Measurements from ENCODE around the gene TMEM59.
A peak's percentile ranks its signal among the peaks of the same experiment; 100 is the strongest.

Gene TMEM59

GRCh38 chr1:54069791-54070170 is 16.8 kb upstream of the TMEM59 start:
- no peak for TF ChIP-seq CTCF (IDR thresholded peaks at IDR 0.05; ENCODE audit: borderline replicate concordance, extremely low read depth, low read length, poor library complexity, severe bottlenecking)
- no peak for TF ChIP-seq EZH2 (IDR thresholded peaks at IDR 0.05; ENCODE audit: borderline replicate concordance, low read depth, low read length, severe bottlenecking)
- DNase-seq (no peak), ATAC-seq (ENCODE audit: insufficient read depth, low read depth) (peak; percentile 39; the same call in 1 of the 3 replicates)
- H3K36me3 ChIP-seq (ENCODE audit: insufficient read depth, low read length) = peaks cover 17% of the 10 kb centered on the region
- H3K27ac ChIP-seq (ENCODE audit: low read length) = no peak overlapping the region
- no peaks in the 10 kb centered on the region for H3K4me1 ChIP-seq (ENCODE audit: insufficient read depth, low read length)
- no peaks in the 10 kb centered on the region for H3K27me3 ChIP-seq (ENCODE audit: insufficient read depth, low read length, poor library complexity)
- H2AFZ ChIP-seq (ENCODE audit: low read depth, low read length) = no peak overlapping the region
- H3K9me3 ChIP-seq (ENCODE audit: insufficient read depth, low read length, severe bottlenecking) = peaks cover 4% of the 10 kb centered on the region
- H3K4me2 ChIP-seq (ENCODE audit: insufficient read depth, low read length) = no peak overlapping the region
- H4K20me1 ChIP-seq (ENCODE audit: insufficient read depth, low read length) = no peaks in the 10 kb centered on the region
- H3K4me3 ChIP-seq (ENCODE audit: low read depth in 1 of 2, low read length in 2 of 2) = no peak overlapping the region
- no peaks in the 10 kb centered on the region for H3K79me2 ChIP-seq (ENCODE audit: insufficient read depth, low read length)
- no peak overlapping the region for H3K9ac ChIP-seq (ENCODE audit: low read depth, low read length)

GRCh38 chr1:54064299-54064698 is 11.3 kb upstream of the TMEM59 start:
- Histone ChIP-seq H3K9ac (ENCODE audit: low read depth, low read length) (no peak overlapping the region), H3K36me3 (ENCODE audit: insufficient read depth, low read length) (no peaks in the 10 kb centered on the region), H3K27me3 (ENCODE audit: insufficient read depth, low read length, poor library complexity) (no peaks in the 10 kb centered on the region), H3K9me3 (ENCODE audit: insufficient read depth, low read length, severe bottlenecking) (no peaks in the 10 kb centered on the region), H3K4me3 (ENCODE audit: low read depth in 1 of 2, low read length in 2 of 2) (no peak overlapping the region), H2AFZ (ENCODE audit: low read depth, low read length) (no peak overlapping the region), H3K27ac (ENCODE audit: low read length) (no peak overlapping the region), H3K4me1 (ENCODE audit: insufficient read depth, low read length) (no peaks in the 10 kb centered on the region), H4K20me1 (ENCODE audit: insufficient read depth, low read length) (no peaks in the 10 kb centered on the region), H3K4me2 (ENCODE audit: insufficient read depth, low read length) (no peak overlapping the region), H3K79me2 (ENCODE audit: insufficient read depth, low read length) (no peaks in the 10 kb centered on the region)
- ATAC-seq (ENCODE audit: insufficient read depth, low read depth) (no peak), DNase-seq (no peak)
- TF ChIP-seq CTCF (IDR thresholded peaks at IDR 0.05; ENCODE audit: borderline replicate concordance, extremely low read depth, low read length, poor library complexity, severe bottlenecking) = no peak
- no peak for TF ChIP-seq EZH2 (IDR thresholded peaks at IDR 0.05; ENCODE audit: borderline replicate concordance, low read depth, low read length, severe bottlenecking)

DNA sequence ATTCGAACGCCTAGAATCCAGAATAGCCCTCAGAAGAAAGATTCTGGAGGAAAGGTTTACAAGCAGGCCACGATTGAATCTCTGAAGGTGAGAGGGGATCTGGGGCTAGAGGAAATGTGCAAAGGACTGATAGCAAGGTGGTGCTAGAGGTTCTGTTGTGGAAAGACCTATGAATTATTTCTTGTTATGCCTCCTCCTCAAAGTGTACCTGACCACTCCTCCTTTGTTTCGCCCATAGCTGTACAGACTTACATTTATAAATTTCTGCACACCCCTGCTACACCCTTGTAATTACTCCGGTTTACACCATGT is 1.4 kb upstream of the TMEM59 start:
- TF ChIP-seq CTCF (IDR thresholded peaks at IDR 0.05; ENCODE audit: borderline replicate concordance, extremely low read depth, low read length, poor library complexity, severe bottlenecking) (peak; percentile 31), EZH2 (IDR thresholded peaks at IDR 0.05; ENCODE audit: borderline replicate concordance, low read depth, low read length, severe bottlenecking) (no peak)
- Histone ChIP-seq H3K9ac (ENCODE audit: low read depth, low read length) (peak overlapping the region; percentile 64), H3K27me3 (ENCODE audit: insufficient read depth, low read length, poor library complexity) (no peaks in the 10 kb centered on the region), H3K27ac (ENCODE audit: low read length) (peak overlapping the region; percentile 77), H3K9me3 (ENCODE audit: insufficient read depth, low read length, severe bottlenecking) (no peaks in the 10 kb centered on the region), H3K4me1 (ENCODE audit: insufficient read depth, low read length) (peaks cover 36% of the 10 kb centered on the region), H2AFZ (ENCODE audit: low read depth, low read length) (peak overlapping the region; percentile 86), H3K4me3 (ENCODE audit: low read depth in 1 of 2, low read length in 2 of 2) (peak overlapping the region; percentile 32 to 97; a peak in 3 of 4 replicates), H3K4me2 (ENCODE audit: insufficient read depth, low read length) (peak overlapping the region; percentile 73), H3K36me3 (ENCODE audit: insufficient read depth, low read length) (peaks cover 7% of the 10 kb centered on the region), H3K79me2 (ENCODE audit: insufficient read depth, low read length) (peaks cover 52% of the 10 kb centered on the region), H4K20me1 (ENCODE audit: insufficient read depth, low read length) (peaks cover 4% of the 10 kb centered on the region; the same call in 1 of the 2 replicates)
- no peak for ATAC-seq (ENCODE audit: insufficient read depth, low read depth)
- no peak for DNase-seq
